MM.1S (cell line): ENCODE results near the gene ELAVL4.

ENCODE experiments used
- DNase-seq: peaks from one replicate; pipeline ENCODE4 v3.0.0-alpha.2; 2015
- H2AFZ ChIP-seq: fragments of 300-600 bp; sonication (generic); 2 replicates; pipeline ENCODE4 v1.6.0; 2016; ENCODE audit warnings: antibody characterized with exemption, low read length
- H3F3A ChIP-seq: fragments of 300-600 bp; sonication (generic); 2 replicates; pipeline ENCODE4 v1.6.1; 2016; ENCODE audit warnings: mild to moderate bottlenecking, antibody characterized with exemption, low read length, moderate library complexity, mixed read lengths; ENCODE audit not compliant: insufficient read depth
- H3K27ac ChIP-seq: fragments of 300-600 bp; sonication (generic); 2 replicates; pipeline ENCODE4 v1.5.1; 2016; ENCODE audit warnings: mild to moderate bottlenecking, low read length
- H3K27me3 ChIP-seq: fragments of 300-600 bp; sonication (generic); replicated peaks from 2 replicates; pipeline ENCODE4 v1.6.0; 2016; ENCODE audit warnings: low read length; ENCODE audit not compliant: insufficient read depth
- H3K36me3 ChIP-seq: fragments of 300-600 bp; sonication (generic); replicated peaks from 2 replicates; pipeline ENCODE4 v1.6.1; 2016; ENCODE audit warnings: mild to moderate bottlenecking, low read length, mixed read lengths; ENCODE audit not compliant: insufficient read depth
- H3K4me1 ChIP-seq: fragments of 300-600 bp; sonication (generic); 2 replicates; pipeline ENCODE4 v1.6.1; 2016; ENCODE audit warnings: low read length, mixed read lengths
- H3K4me2 ChIP-seq: fragments of 300-600 bp; sonication (generic); 2 replicates; pipeline ENCODE4 v1.6.0; 2016; ENCODE audit warnings: low read depth, low read length
- H3K4me3 ChIP-seq: fragments of 300-600 bp; sonication (generic); 2 replicates; pipeline ENCODE4 v1.5.1; 2016; ENCODE audit warnings: low read length, mixed read lengths
- H3K79me2 ChIP-seq: fragments of 300-600 bp; sonication (generic); 2 replicates; pipeline ENCODE4 v1.6.1; 2016; ENCODE audit warnings: mixed run types, low read length, mixed read lengths
- H3K9ac ChIP-seq: fragments of 300-600 bp; sonication (generic); 2 replicates; pipeline ENCODE4 v1.6.1; 2016; ENCODE audit warnings: low read length, mixed read lengths
- H3K9me2 ChIP-seq: fragments of 300-600 bp; sonication (generic); replicated peaks from 2 replicates; pipeline ENCODE4 v1.6.1; 2016; ENCODE audit warnings: mild to moderate bottlenecking, low read length, mixed read lengths; ENCODE audit not compliant: insufficient read depth
- H3K9me3 ChIP-seq: fragments of 300-600 bp; sonication (generic); replicated peaks from 2 replicates; pipeline ENCODE4 v1.6.1; 2016; ENCODE audit warnings: mild to moderate bottlenecking, low read length, mixed read lengths; ENCODE audit not compliant: insufficient read depth
- H4K20me1 ChIP-seq: fragments of 300-600 bp; sonication (generic); 2 replicates; pipeline ENCODE4 v1.6.1; 2016; ENCODE audit warnings: mild to moderate bottlenecking, low read length, moderate library complexity, mixed read lengths; ENCODE audit not compliant: insufficient read depth
- EZH2 ChIP-seq: fragments of 300-600 bp; sonication (generic); optimal IDR thresholded peaks from 2 replicates; pipeline ENCODE3; 2017; ENCODE audit warnings: low read depth, mild to moderate bottlenecking, antibody characterized with exemption, low read length, mixed read lengths
- EZH2phosphoT487 ChIP-seq: fragments of 300-600 bp; sonication (generic); IDR thresholded peaks from 2 replicates; pipeline ENCODE4 v1.6.1; 2018; ENCODE audit warnings: antibody characterized with exemption, low read length
- TF ChIP-seq, protein P1 (sequence below): fragments of 300-600 bp; sonication (generic); IDR thresholded peaks from 2 replicates; pipeline ENCODE4 v1.5.1; 2016; ENCODE audit warnings: antibody characterized with exemption, low read length, mixed read lengths

ELAVL4 gene

DNA sequence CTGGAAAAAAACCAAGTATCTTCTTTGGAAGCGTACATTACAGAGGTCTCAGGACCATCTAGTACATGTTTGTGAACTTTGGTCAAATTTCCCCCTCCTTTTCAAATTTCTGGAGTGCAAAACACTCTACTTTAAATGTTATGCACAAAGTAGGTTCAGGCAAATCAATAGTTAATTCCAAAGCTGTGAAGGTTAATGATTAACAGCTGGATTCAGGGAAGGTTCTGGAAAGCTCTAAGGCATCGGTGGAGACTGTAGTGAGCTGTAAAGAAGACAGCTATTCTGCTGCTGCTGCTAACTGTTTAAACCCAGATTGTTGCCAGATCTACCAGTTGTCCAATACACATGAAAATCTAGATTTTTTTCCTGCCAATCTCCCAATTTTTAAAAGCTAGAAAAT lies 70.9 kb downstream of the ELAVL4 start:
- TF ChIP-seq EZH2, result no peak
- TF ChIP-seq, protein P1, sequence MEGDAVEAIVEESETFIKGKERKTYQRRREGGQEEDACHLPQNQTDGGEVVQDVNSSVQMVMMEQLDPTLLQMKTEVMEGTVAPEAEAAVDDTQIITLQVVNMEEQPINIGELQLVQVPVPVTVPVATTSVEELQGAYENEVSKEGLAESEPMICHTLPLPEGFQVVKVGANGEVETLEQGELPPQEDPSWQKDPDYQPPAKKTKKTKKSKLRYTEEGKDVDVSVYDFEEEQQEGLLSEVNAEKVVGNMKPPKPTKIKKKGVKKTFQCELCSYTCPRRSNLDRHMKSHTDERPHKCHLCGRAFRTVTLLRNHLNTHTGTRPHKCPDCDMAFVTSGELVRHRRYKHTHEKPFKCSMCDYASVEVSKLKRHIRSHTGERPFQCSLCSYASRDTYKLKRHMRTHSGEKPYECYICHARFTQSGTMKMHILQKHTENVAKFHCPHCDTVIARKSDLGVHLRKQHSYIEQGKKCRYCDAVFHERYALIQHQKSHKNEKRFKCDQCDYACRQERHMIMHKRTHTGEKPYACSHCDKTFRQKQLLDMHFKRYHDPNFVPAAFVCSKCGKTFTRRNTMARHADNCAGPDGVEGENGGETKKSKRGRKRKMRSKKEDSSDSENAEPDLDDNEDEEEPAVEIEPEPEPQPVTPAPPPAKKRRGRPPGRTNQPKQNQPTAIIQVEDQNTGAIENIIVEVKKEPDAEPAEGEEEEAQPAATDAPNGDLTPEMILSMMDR, result no peak
- no peak for TF ChIP-seq EZH2phosphoT487
- H3F3A ChIP-seq, result no peaks in the 10 kb centered on the region
- no peak overlapping the region for H3K27ac ChIP-seq
- no peak overlapping the region for H3K4me3 ChIP-seq
- H3K9me2 ChIP-seq, result no peaks in the 10 kb centered on the region
- no peaks in the 10 kb centered on the region for H3K79me2 ChIP-seq
- H3K9me3 ChIP-seq, result no peaks in the 10 kb centered on the region
- H3K27me3 ChIP-seq, result no peaks in the 10 kb centered on the region
- no peaks in the 10 kb centered on the region for H4K20me1 ChIP-seq
- H3K4me2 ChIP-seq, result no peak overlapping the region
- no peaks in the 10 kb centered on the region for H3K4me1 ChIP-seq
- no peak overlapping the region for H3K9ac ChIP-seq
- no peaks in the 10 kb centered on the region for H3K36me3 ChIP-seq
- no peak overlapping the region for H2AFZ ChIP-seq
- no peak for DNase-seq

GRCh38 chr1:50180367-50180766 lies 71.6 kb downstream of the ELAVL4 start:
- H3F3A ChIP-seq, result no peaks in the 10 kb centered on the region
- H3K9me2 ChIP-seq, result no peaks in the 10 kb centered on the region
- H3K4me1 ChIP-seq, result no peaks in the 10 kb centered on the region
- no peak overlapping the region for H3K27ac ChIP-seq
- no peaks in the 10 kb centered on the region for H3K79me2 ChIP-seq
- no peak overlapping the region for H3K4me2 ChIP-seq
- H3K4me3 ChIP-seq, result no peak overlapping the region
- H3K9me3 ChIP-seq, result no peaks in the 10 kb centered on the region
- no peak for DNase-seq
- H3K9ac ChIP-seq, result no peak overlapping the region
- no peak overlapping the region for H2AFZ ChIP-seq
- H3K27me3 ChIP-seq, result no peaks in the 10 kb centered on the region
- H4K20me1 ChIP-seq, result no peaks in the 10 kb centered on the region
- no peaks in the 10 kb centered on the region for H3K36me3 ChIP-seq
- TF ChIP-seq EZH2, result no peak
- TF ChIP-seq, protein P1, result no peak
- no peak for TF ChIP-seq EZH2phosphoT487

DNA sequence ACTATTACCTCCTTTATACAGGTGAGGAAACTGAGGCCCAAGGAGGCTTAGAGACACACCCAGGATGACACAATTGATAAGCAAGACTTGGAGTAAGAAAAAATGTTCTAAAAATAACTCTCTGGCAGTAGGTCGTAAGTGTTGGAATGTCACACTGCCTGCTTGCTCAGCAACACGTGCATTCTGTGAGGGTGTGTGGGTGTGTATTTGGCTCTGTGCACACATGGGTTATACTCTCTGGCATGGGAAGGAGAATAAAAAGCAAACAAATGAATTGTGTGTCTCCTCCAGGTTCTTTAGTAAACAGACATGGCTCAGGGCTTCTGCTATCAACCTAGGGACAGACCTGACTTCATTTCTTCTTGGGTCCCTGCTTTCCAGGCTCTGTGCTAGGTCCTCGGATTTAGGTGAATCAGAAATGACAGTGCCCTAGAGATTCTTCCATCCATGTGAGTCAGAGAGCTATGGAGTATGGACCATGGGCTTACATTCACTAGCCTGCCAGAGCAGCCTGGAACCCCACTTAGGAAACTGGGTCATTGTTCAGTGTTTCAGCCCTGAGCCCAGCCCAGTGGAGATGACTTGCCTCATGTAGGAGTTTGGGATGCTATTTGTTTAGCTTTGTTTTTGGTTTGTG lies 72.4 kb downstream of the ELAVL4 start:
- no peaks in the 10 kb centered on the region for H3K79me2 ChIP-seq
- H3K9me3 ChIP-seq, result no peaks in the 10 kb centered on the region
- H3K27ac ChIP-seq, result no peak overlapping the region
- no peak overlapping the region for H3K9ac ChIP-seq
- no peaks in the 10 kb centered on the region for H3K36me3 ChIP-seq
- H3K4me1 ChIP-seq, result no peaks in the 10 kb centered on the region
- TF ChIP-seq EZH2 (no peak), EZH2phosphoT487 (no peak)
- TF ChIP-seq, protein P1, result no peak
- no peaks in the 10 kb centered on the region for H3K9me2 ChIP-seq
- H3K27me3 ChIP-seq, result no peaks in the 10 kb centered on the region
- H4K20me1 ChIP-seq, result no peaks in the 10 kb centered on the region
- no peak overlapping the region for H3K4me2 ChIP-seq
- no peak overlapping the region for H3K4me3 ChIP-seq
- H3F3A ChIP-seq, result no peaks in the 10 kb centered on the region
- DNase-seq, result no peak
- H2AFZ ChIP-seq, result no peak overlapping the region
